NCI-H2196 (cell line): Measurements from ENCODE around the gene ARSJ.

Experiments
- DNase-seq: peaks from one replicate; lab custom pipeline; 2025; ENCODE audit not compliant: unreplicated experiment; lab: John Stamatoyannopoulos, UW

ARSJ gene

DNA sequence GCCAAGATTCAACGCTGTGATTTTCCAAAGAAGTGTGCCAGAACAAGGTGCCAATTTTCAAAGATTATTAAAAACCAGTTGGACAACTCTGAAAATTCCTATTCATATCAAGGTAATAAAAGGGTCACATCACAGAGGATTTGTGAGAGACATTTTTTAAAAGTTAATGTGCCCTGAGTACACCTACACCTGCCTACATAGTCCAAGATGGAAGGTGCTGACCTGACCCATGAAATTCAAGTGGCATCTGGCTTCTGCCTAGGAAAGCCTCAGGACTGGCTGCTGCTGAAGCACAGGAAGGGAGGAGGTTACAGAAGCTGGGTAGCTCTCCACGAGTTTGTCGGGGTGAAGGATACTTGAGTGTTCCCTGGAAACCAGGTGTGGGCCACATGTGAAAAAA lies 11.4 kb upstream of the ARSJ start:
- no peak for DNase-seq

- no peak for DNase-seq
These were observed 8.0 kb upstream of the ARSJ start for GRCh38 chr4:113987382-113987941.

GRCh38 chr4:113982181-113982580 lies 2.7 kb upstream of the ARSJ start:
- no peak for DNase-seq

- no peak for DNase-seq
These were observed 2.1 kb upstream of the ARSJ start for GRCh38 chr4:113981591-113981990.

- DNase-seq: no peak
These were observed 613 bp upstream of the ARSJ start for GRCh38 chr4:113979905-113980615.

DNA sequence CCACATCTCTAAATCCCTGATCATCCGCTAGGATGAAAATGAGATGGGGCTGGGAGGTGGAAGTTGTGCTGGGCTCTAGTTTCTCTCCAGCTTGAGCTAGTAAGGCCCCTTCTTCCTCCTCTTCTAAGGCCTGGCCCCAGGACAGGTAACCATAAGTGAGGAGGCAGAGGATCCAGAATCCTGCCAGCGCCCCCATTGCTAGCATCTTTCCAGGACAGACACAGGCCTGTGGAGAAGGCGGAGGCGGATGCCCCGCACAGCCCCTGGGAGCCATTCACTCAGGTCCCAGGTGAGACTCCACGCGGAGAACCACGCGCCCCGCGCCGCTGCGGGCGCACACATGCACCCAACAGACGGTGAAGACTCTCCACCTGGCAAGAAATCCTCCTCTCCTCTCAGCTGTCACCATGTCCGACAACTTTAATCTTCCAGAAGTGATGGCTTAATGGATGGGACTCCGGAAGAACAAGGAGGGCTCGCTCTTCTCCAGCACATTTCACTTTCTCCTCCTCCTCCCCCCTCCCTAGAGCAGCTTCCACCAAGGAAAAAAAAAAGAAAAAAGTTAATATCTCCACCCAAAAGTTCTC lies 793 bp downstream of the ARSJ start:
- DNase-seq: no peak

GRCh38 chr4:113978105-113978504 lies 1.3 kb downstream of the ARSJ start:
- DNase-seq: no peak

- DNase-seq: no peak
These were observed 2.0 kb downstream of the ARSJ start for GRCh38 chr4:113977526-113977855.

GRCh38 chr4:113976741-113977525 lies 2.5 kb downstream of the ARSJ start:
- DNase-seq: no peak

GRCh38 chr4:113975578-113975977 lies 3.9 kb downstream of the ARSJ start:
- DNase-seq: no peak

DNA sequence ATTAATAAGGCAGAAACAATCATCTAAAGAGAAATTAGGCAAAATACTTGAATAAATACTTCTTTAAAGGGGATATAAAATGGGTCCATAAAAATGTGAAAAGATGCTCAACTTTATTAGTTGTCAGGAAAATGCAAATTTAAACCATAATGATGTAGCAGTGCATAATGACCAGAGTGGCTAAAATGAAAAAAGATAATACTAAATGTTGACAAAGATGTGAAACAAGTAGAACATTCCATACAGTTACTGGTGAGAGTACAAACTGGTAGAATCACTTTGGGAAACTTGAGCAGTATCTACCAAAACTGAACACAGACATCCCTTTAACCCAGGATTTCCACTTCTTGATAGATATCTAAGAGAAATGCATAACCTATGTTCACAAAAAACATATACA lies 5.0 kb downstream of the ARSJ start:
- DNase-seq: no peak

DNA sequence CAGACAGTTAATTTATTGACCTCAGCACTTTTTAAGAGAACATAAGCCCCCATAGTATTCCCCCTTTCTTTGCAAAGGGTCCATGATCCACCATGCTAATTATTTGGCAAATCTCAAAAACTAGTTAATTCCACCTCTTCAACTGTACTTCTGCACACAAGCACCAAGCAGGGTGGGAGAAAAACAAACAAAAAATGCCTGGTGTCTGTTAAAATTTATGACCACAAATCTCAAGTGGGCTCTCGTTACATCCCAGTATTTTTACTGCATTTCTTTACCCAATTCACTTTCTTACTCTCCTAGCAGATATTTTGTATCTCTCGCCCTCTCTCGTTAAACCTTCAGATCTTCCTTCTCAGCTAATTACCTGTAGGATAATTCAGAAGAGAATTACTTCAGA lies 6.1 kb downstream of the ARSJ start:
- DNase-seq: no peak

- no peak for DNase-seq
These were observed 6.7 kb downstream of the ARSJ start for GRCh38 chr4:113972781-113973180.

GRCh38 chr4:113971706-113972360 lies 7.6 kb downstream of the ARSJ start:
- no peak for DNase-seq

GRCh38 chr4:113969709-113970334 lies 9.6 kb downstream of the ARSJ start:
- no peak for DNase-seq

GRCh38 chr4:113968473-113968872 lies 11.0 kb downstream of the ARSJ start:
- DNase-seq: no peak

- no peak for DNase-seq
These were observed 11.8 kb downstream of the ARSJ start for GRCh38 chr4:113967687-113968086.

DNA sequence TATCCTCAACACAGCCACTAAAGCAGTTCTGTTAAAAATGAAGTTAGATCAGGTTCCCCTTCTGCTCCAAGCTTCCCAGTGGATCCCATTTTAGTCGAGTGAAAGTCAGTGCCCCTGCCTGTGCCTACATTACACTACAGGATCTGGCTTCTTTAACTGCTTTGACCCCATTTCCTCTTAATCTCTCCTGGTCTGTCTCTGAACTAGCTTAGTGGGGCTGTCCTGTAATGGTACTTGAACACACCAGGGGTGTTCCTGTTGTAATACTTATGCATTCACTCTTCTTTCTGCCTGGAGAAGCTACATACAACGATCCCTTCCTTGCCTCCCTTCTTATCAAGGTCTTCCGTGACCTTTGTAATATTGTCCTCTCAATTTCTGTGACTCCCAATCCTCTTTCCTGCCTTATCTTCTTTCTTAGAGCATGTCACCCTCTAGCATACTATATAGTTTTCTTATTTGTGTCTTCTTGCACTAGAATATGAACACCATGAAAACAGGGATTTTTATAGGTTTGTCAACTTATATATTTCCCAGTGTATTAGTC lies 16.7 kb downstream of the ARSJ start:
- DNase-seq: no peak

DNA sequence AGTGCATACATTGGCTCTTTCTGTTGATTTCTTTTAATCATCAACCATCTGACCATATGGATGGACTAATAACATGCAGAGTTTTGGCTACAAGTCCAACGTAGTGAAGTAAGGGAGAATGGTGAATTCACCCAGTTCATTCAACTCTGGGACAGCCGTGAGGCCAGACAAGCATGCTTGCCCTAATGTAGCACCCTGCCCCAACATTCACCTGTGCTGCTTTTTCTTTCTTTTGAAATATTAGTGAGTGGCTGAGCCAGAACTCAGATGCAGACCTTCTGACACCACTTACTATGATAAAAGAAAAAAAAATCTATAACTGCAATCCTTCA lies 17.5 kb downstream of the ARSJ start:
- no peak for DNase-seq

GRCh38 chr4:113960684-113961321 lies 18.6 kb downstream of the ARSJ start:
- DNase-seq: no peak
